ENCODE results near the gene KIR3DL3.
"Not testable (repeated sequence)": the region's sequence is repeated elsewhere in the genome, so short reads cannot be mapped to it uniquely, and the experiment has no call there.

GRCh38 chr19:54741950-54742349 is 17.7 kb downstream of the KIR3DL3 start:
- TF ChIP-seq POLR2A (IDR thresholded peaks at IDR 0.05; ENCODE audit: low read length); GATA1 (IDR thresholded peaks at IDR 0.05; ENCODE audit: low read depth, low read length): not testable (repeated sequence)
